ENCODE measurements around the gene LENG8.

DNA sequence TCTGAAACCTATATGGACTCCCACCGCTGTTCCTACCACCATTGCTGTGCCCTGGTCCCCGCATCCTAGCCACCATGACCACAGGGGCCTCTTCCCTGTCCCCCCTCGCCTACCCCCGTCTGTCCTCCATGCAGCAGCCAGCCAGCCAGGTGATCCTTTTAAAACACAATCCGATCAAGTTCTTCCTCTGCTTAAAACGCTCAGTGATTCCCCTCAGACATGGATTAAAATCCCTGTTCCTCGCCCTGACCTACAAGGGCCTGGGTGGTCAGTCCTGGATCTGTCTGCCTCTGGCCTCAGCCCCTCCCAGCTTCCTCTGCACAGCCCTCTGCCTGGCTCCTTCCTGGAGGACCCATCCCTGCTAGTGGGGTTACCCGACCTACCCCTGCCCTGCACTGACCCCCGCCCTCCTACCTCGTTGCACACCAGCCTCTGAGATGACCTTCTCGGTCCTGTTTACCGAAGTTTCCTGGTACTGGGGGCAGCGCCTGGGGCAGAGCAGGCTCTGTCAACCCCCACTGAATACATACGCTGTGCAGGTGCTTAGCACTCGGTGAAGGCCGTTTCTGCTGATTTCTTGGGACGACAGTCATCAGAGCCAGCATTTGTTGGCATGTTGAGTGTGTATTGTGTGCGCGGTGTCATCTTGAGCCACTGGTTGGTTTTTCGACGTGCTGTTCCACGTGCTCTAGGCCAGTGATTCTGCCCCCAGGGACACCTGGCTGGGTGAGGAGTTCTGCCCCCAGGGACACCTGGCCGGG lies 14.7 kb upstream of the LENG8 start:
- TF ChIP-seq, protein P1, sequence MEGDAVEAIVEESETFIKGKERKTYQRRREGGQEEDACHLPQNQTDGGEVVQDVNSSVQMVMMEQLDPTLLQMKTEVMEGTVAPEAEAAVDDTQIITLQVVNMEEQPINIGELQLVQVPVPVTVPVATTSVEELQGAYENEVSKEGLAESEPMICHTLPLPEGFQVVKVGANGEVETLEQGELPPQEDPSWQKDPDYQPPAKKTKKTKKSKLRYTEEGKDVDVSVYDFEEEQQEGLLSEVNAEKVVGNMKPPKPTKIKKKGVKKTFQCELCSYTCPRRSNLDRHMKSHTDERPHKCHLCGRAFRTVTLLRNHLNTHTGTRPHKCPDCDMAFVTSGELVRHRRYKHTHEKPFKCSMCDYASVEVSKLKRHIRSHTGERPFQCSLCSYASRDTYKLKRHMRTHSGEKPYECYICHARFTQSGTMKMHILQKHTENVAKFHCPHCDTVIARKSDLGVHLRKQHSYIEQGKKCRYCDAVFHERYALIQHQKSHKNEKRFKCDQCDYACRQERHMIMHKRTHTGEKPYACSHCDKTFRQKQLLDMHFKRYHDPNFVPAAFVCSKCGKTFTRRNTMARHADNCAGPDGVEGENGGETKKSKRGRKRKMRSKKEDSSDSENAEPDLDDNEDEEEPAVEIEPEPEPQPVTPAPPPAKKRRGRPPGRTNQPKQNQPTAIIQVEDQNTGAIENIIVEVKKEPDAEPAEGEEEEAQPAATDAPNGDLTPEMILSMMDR (conservative IDR thresholded peaks at IDR 0.05), result no peak
- TF ChIP-seq ZFX (IDR thresholded peaks at IDR 0.05), result no peak

Measured in C4-2B (cell line).